T-helper 1 cell treated with Interleukin-12 subunit alpha and Interleukin-12 subunit beta and Interleukin-4 antibody, amounts not matched to agents 30 ng/mL and 1 ng/mL, for 36 hours (primary cell): ENCODE data around the gene GCH1. TPM values are rescaled to one million over a fixed set of nuclear protein-coding genes. Genes with fewer than 3 reads are reported as not detected.
"Not testable (repeated sequence)": the region's sequence is repeated elsewhere in the genome, so short reads cannot be mapped to it uniquely, and the experiment has no call there.

Experiments used
- intact Hi-C: fragments of 100-400 bp; cut with micrococcal nuclease; formaldehyde crosslinking; loops from one replicate; pipeline ENCODE4 v1.15.1; 2024
- total RNA-seq: library from RNA; stranded (reverse); gene quantifications from 2 replicates; pipeline ENCODE4 v1.2.3, GENCODE V29; 2022

GCH1 gene
- total RNA-seq, 1 donor from 2014 or later = 86.0 TPM

DNA sequence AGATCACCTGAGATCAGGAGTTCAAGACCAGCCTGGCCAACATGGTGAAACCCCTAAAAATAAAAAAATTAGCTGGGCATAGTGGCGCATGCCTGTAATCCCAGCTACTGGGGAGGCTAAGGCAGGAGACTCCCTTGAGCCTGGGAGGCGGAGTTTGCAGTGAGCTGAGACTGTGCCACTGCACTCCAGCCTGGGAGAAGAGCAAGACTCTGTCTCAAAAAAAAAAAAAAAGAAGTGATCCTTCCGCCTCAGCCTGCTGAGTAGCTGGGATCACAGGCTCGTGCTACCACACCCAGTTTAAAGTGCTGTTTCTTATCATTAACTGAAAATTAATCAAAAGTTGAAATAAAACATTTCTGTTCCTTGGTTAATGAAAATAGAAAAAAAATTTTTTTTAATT is 6.3 kb upstream of the GCH1 start:
- intact Hi-C loops = loop anchor here (1.0 to 10.0 kb wide), 4 partner anchors 28 to 676 kb away; partner anchors contain the start of genes FBXO34 and KTN1

DNA sequence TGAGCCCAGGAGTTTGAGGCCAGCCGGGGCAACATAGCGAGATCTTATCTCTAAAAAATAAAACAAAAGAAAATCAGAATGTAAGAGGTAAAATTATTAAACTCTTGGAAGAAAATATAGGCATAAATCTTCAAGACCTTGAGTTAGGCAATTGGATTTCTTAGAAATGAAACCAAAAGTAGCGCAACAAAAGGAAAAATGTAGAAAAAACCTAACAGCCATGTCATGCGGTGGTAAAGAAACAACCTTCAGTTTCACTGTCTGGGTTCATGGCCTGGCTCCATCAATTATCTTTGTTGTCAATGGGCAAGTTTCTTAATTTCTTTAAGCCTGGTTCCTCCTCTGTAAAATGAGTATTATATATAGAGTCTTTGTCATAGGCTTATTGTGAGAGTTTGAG is 5.6 kb upstream of the GCH1 start:
- intact Hi-C loops = loop anchor here (1.0 to 10.0 kb wide), 4 partner anchors 27 to 677 kb away; partner anchors contain the start of genes FBXO34 and KTN1

DNA sequence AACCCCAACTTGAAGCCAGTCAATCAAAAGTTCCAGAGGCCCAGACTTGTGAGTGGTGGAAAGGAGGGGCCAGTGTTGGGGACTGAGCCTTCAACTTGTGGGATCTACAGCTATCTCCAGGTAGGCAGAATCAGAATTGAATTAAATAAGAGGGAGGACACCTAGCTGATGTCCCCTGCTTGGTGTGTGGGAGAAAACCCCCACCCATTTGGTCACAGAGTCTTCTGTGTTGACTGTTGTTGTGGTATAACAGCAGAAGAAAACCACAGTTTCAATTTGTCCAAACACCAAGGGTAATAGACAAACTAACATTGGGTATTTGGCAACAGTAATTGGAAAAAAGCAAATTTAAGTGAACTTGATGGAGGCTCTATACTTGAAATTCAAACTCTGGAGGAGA is 3.4 kb upstream of the GCH1 start:
- intact Hi-C loops = loop anchor here (10.0 kb wide), 2 partner anchors 369 to 679 kb away; partner anchors contain the start of genes FBXO34 and KTN1

DNA sequence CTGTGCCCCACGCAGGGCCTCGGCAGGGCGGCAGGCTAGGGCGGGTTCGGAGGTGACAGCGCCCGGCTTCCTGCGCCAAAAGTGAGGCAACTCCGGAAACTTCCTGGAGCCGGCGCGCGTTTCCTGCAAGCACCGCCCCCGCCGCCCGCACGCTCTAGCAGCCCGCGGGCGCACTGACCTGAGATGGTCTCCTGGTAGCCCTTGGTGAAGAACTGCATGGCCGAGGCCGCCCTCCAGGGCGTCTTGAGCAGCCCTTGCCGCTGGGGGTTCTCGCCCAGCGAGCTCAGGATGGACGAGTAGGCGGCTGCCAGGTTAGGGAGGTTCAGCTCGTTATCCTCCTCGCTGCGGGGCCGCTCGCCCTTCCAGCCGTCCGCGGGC is 494 bp downstream of the GCH1 start:
- intact Hi-C loops = loop anchor here (1.0 to 10.0 kb wide), 13 partner anchors 8 to 683 kb away; partner anchors contain the start of genes CGRRF1, DLGAP5, FBXO34 and GMFB

DNA sequence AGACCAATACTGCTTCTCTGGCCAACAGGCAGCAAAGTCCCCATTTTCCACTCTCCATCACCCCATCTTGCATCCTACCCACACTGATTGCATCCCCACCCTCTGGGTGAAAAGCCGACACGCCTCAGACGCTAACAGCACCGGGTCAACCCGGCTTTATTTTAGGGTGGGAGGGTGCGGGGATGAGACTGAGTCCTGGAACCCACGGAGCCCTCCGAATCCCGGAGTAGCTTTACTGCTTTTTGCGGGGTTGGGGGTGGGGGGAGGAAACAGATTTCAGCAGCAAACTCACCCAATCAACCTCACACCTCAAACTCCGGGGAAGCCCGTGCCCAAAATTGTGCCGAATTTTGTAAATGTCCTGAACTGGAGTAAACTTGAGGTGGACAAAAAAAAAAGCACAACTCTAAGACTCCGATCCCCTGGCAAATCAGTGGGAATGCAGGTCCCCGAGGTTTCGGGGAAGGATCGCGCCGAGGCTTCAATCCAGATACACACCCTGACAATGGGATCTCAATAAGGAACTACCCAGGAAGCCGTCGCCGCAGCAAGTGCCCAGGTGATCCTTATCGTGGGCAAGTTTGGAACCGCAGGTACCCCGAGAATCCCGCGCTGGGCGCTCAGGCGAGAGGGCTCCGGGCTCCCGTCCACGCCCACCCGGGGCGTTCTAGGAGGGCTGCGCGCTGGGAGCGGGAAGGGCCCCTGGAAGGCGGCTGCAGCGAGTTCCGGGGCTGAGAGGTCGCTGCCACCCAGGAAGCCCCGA is 1.1 kb downstream of the GCH1 start:
- intact Hi-C loops = loop anchor here (1.0 to 10.0 kb wide), 16 partner anchors 8 to 683 kb away; partner anchors contain the start of genes CGRRF1, CNIH1, DLGAP5 and FBXO34

DNA sequence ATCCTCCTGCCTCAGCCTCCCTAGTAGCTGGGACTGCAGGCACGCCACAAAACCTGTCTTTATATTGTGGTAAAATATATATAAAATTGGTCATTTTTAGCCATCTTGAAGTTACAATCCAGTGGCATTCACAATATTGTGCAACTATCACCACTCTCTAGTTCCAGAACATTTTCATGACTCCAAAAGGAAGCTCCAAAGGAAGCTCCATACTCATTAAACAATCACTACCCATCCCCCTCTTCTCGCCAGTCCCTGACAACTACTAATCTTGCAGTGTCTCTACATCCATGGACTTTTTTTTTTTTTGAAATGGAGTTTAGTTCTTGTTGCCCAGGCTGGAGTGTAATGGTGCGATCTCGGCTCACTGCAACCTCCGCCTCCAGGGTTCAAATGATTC is 3.1 kb downstream of the GCH1 start:
- intact Hi-C loops = no loop called here

DNA sequence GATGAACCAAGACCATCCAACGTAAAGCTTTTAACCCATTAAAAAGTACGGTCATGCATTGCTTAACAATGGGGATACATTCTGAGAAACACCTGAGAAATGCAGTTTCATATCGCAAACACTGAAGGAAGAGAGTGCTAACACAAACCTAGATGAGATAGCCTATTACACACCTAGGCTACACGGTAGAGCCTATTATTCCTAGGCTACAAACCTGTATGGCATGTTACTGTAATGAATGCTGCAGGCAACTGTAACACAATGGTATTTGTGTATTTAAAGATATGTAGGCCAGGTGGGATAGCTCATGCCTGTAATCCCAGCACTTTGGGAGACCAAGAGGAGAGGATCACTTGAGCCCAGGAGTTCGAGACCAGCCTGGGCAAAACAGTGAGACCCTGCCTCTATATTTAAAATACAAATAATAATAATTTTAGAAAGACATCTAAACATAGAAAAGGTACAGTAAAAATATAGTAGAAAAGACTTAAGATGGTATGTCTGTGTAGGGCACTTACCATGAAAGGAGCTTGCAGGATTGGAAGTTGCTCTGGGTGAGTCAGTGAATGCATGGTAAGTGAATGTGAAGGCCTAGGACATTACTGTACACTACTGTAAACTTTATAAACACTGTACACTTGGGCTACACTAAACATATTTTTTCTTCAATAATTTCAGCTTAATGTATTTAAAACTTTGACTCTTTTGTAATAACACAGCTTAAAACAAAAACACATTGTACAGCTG is 4.6 kb downstream of the GCH1 start:
- intact Hi-C loops = not testable (repeated sequence)

DNA sequence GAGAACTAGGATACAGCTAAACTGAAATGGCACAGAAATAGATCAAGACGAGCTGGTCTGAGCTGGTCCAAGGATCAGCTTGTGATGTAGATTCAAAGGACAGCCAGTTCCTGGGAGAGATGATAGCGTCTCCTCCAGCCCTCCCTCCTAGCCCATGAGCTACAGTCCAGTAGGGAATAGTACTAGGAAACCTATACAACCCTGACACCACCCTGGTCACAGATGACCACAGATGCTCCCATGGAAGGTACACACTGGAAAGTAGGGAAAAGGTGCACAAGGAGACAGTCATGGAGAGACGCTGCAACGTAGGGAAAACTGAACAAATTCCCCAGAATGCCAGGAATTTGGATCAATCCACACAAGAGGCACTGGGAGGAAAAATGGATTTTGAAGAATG is 6.9 kb downstream of the GCH1 start:
- intact Hi-C loops = no loop called here

DNA sequence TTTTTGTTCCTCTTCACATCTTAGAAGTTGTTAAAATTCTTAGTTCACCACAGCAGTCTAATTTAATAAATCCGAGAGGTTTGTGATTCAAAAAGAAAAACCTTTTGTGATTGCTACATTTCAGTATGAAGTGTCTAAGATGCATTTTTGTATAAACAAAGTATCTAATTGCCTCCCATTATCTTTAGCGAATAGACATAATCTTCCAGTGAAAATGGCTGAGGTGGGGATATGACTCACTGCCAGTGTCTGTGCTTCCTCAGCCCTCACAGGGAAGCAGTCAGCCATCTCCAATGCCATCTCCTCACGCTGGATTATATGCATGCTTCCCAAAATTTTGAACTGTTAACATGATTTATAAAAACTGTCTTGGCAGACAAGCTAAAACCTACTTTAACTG is 7.6 kb downstream of the GCH1 start:
- intact Hi-C loops = no loop called here

DNA sequence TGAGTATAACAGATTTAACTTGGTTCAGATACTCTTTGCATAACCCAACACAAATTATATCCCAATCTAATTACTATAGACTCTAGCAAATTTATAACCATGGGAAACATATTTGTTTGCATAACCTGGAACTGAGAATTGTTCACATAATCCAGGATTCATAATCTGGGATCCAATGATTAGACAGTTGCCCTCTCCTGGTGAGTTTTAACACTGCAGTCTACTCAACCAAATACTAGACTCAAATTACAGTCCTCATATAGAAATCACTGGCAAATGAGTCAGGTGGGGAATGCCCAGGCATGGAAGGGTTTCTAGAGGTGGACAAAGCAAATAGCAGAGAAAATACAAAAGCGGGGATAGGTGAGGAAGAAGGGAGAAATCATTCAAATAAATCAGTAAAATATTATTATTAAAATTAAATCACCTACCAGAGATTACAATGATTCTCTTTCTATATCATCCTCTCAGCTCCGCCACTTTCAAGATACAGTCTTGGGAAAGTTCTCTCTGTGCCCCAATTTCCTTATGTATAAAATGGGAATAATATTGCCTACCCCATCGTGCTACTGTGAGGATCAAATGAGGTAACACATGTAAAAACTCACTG is 9.4 kb downstream of the GCH1 start:
- intact Hi-C loops = loop anchor here (1.0 to 2.0 kb wide), 3 partner anchors 8 to 328 kb away; no protein-coding TSS in a partner anchor

DNA sequence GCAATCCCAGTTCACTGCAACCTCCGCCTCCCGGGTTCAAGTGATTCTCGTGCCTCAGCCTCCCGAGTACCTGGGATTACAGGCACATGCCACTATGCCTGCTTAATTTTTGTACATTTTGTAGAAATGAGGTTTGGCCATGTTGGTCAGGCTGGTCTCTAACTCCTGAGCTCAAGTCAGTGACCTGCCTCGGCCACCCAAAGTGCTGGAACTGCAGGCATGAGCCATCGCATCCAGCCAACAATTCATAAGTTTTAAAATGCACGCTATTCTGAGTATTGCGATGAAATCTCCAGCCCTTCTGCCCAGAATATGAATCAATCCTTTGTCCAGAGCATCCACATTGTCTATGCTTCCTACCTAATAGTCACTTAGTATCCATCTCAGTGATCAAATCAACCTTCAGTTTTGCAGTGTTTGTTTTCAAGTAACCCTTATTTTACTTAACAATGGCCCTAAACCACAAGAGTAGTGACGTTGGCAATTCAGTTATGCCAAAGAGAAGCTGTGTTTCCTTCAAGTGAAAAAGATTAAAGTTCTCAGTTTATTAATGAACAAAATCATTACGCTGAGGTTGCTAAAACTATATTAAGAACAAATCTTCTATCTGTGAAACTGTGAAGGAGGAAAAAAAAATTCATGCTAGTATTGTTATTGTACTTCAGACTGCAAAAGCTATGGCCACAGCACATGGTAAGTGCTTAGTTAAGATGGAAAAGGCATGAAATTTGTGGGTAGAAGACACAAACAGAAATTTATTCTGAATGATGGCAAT is 11.0 kb downstream of the GCH1 start:
- intact Hi-C loops = loop anchor here (2.0 kb wide), 1 partner anchor 327 kb away; no protein-coding TSS in a partner anchor

DNA sequence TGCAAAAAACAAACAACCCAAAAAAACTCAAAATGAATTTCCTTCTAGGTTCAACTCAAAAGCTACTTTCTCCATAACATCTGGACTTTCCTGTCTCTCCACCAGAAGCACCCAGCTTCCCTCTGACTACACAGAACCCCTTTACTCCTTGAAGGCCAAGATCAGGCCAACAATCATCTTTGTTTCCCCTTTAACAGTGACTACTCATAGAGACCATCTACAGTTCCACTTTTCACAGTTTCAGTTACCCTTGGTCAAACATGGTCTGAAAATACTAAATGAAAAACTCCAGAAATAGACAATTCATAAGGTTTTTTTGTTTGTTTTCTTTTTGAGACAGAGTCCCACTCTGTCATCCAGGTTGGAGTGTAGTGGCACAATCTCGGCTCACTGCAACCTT is 11.8 kb downstream of the GCH1 start:
- intact Hi-C loops = no loop called here

DNA sequence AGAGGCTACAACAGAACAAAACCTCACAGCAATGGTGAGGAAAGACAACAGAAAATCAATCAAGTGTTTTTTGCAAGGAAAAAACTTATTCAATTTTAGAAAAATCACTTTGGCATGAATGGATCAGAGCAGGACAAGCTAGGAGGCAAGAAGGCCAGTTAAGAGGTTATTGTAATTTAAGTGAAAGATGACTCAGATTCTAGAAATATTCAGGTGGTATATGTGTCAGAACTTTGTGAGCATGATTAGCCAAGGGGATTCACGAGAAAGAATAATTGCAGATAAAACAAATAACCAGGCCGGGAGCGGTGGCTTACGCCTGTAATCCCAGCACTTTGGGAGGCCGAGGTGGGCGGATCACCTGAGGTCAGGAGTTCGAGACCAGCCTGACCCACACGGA is 12.7 kb downstream of the GCH1 start:
- intact Hi-C loops = no loop called here

DNA sequence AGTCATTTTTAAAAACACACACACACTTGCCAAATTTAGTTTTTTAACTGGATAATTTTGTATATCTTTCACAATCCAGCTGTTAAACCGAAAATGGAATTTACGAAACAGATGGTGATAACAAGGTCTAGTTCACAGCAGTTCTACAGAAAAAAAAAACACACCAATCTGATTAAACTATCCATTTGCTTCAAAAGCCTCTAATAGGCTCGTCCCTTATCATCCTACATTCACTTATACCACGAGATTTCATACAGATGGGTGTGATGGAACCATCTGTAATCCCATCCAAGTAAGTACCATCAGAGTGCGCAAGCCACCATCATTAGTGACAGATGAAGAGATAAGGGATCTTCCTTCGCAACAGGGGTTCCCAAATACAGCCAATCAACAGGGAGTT is 20.1 kb downstream of the GCH1 start:
- intact Hi-C loops = loop anchor here (5.0 kb wide), 1 partner anchor 440 kb away; the partner anchor contains the start of gene CNIH1

DNA sequence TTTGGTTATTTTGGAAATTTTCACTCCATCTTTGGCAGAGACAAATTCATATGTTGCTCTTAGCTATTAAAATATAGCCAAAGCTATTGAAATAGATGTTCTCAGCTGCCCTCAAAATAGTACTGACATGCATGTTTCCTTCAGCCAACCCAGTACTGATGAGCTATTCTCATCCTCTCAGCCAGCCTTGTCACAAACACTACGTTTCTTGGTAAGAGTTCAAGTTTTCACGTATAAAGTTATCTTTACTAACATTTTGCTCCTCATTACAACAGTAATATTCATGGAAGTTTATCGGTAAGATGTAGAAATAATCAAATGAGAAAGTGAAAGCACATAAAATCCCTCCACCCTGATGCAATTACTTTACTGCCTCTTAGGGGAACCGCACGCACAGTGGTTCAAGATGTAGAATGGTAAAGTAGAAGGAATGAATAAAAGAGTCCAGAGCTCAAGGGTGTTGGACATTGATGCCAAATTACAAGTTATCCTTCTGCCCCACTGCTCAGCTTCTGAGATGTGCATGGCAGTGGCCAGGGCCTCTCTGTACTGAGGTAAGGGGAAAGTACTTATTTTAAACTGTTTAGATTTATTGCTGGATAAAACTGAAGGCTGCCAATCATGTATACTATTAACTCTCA is 20.7 kb downstream of the GCH1 start:
- intact Hi-C loops = loop anchor here (1.0 to 5.0 kb wide), 7 partner anchors 11 to 440 kb away; partner anchors contain the start of genes CNIH1, MAPK1IP1L, SOCS4 and WDHD1

DNA sequence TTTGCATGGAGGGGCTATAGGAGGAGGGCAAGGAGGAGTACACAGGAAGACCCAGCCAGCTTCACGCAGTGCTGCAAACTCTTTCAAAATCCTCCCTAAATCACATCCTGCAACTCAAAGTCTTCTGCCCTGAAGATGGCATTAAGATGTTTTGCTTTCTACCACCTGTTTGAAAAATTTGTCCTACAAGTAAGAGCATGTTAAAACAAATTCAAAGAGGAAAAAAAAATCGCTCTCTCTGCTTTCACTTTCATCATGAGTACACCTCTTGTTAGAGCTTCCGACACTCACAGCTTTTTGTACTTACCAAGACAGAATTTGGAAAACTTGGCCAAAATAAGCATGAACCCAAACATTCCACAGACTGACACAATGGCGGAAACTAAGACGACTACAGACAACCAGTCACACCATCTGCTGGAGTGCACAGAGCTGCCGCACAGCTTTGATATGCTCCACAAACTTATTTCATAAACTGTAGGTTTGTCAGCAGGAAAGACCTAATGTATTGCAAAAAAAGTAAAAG is 21.3 kb downstream of the GCH1 start:
- intact Hi-C loops = loop anchor here (1.0 to 5.0 kb wide), 7 partner anchors 12 to 439 kb away; partner anchors contain the start of genes CNIH1, MAPK1IP1L, SOCS4 and WDHD1

DNA sequence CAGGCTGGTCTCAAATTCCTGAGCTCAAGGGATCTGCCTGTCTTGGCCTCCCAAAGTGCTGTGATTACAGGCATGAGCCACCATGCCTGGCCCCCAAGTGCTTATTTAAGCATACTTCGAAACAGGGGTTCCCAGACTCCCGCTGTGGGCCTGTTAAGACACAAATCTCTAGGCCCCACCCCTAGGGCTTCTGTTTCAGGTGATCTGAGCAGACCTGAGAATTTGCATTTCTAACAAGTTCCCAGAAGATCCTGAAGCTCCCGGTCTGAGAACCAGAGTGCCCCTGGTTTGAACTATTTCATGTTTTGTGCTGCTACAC is 25.0 kb downstream of the GCH1 start:
- intact Hi-C loops = no loop called here

DNA sequence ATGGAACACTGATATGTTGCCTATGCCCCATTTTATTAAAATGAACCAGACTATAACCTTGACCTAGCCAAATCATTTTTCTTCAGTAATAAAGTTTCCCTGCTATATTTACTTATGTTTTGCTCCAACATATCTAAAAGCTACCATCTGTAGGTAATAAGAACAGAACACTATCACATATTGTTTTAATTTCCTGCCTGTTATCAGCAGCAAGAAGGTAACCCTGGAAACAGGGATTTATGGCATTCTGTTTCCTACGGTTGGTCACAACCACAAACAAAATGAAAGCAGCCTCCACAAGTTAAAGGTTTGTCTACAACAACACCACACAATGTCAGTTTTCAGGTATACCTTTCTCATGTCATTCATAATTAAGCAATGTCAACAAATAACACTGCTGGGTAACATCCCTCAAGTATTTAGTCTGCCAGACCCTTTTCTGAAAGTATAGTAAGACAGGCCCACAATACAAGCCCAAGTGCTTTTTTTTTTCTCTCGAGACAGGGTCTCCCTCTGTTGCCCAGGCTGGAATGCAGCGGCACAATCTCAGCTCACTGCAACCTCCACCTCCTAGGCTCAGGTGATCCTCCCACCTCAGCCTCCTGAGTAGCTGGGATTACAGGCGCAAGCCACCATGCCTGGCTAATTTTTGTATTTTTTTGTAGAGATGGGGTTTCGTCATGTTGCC is 25.5 kb downstream of the GCH1 start:
- intact Hi-C loops = no loop called here

DNA sequence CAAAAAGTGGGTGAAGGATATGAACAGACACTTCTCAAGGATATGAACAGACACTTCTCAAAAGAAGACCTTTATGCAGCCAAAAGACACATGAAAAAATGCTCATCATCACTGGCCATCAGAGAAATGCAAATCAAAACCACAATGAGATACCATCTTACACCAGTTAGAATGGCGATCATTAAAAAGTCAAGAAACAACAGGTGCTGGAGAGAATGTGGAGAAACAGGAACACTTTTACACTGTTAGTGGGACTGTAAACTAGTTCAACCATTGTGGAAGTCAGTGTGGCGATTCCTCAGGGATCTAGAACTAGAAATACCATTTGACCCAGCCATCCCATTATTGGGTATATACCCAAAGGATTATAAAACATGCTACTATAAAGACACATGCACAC is 27.0 kb downstream of the GCH1 start:
- intact Hi-C loops = not testable (repeated sequence)
